PC-9 (cell line): ENCODE data around the gene PLA2G2C. TPM values are rescaled to one million over a fixed set of nuclear protein-coding genes. Genes with fewer than 3 reads are reported as not detected.
A peak's percentile ranks its signal among the peaks of the same experiment; 100 is the strongest.

Experiments
- BruUV-seq: library from RNA; stranded (reverse); fragments of 400-500 nt; replicated peaks from 2 replicates; lab custom pipeline; 2021; lab: Mats Ljungman, UMichigan
- CTCF ChIA-PET: fragments of 300-600 bp; sonication (Branson Sonifier 250); formaldehyde crosslinking; loops from one replicate; lab custom pipeline; 2022; ENCODE audit warnings: antibody characterized with exemption; lab: Charles Lee
- POLR2A ChIA-PET: fragments of 300-600 bp; sonication (Branson Sonifier 250); formaldehyde crosslinking; loops from one replicate; lab custom pipeline; 2022; ENCODE audit warnings: antibody characterized with exemption; ENCODE audit not compliant: unreplicated experiment; lab: Charles Lee
- DNase-seq, 2 experiments: peaks; one replicate each; pipeline versions ENCODE4 v3.0.0 to v3.0.0-alpha.2; 2015 to 2022; ENCODE audit warnings: mixed read lengths in 1 of 2
- H2AFZ ChIP-seq: fragments of 200-600 bp; sonication (generic); 2 replicates; pipeline ENCODE4 v1.8.1; 2017; ENCODE audit warnings: antibody characterized with exemption
- H3F3A ChIP-seq: fragments of 200-600 bp; sonication (generic); 2 replicates; pipeline ENCODE4 v1.8.1; 2017; ENCODE audit warnings: antibody characterized with exemption, mild to moderate bottlenecking, low read depth; ENCODE audit not compliant: insufficient read depth
- H3K27ac ChIP-seq: fragments of 200-600 bp; sonication (generic); 2 replicates; pipeline ENCODE4 v1.6.1; 2016; ENCODE audit warnings: mixed run types
- H3K27me3 ChIP-seq: fragments of 200-600 bp; sonication (generic); 2 replicates; pipeline ENCODE4 v1.6.1; 2016; ENCODE audit warnings: low read depth, mixed run types; ENCODE audit not compliant: insufficient read depth
- H3K36me3 ChIP-seq: fragments of 200-600 bp; sonication (generic); 2 replicates; pipeline ENCODE4 v1.6.1; 2016; ENCODE audit warnings: low read depth, mixed run types
- H3K4me1 ChIP-seq: fragments of 200-600 bp; sonication (generic); replicated peaks from 2 replicates; pipeline ENCODE4 v1.6.1; 2016; ENCODE audit warnings: mixed run types; ENCODE audit not compliant: insufficient read depth
- H3K4me2 ChIP-seq: fragments of 200-600 bp; sonication (generic); 2 replicates; pipeline ENCODE4 v1.6.1; 2017; ENCODE audit warnings: mixed run types
- H3K4me3 ChIP-seq: fragments of 200-600 bp; sonication (generic); 2 replicates; pipeline ENCODE4 v1.6.1; 2016; ENCODE audit warnings: mixed run types
- H3K79me2 ChIP-seq: fragments of 200-600 bp; sonication (generic); 2 replicates; pipeline ENCODE4 v1.6.1; 2017; ENCODE audit warnings: low read depth, mixed run types
- H3K9me2 ChIP-seq: fragments of 200-600 bp; sonication (generic); 2 replicates; pipeline ENCODE4 v1.8.1; 2017; ENCODE audit warnings: mild to moderate bottlenecking; ENCODE audit not compliant: insufficient read depth
- H3K9me3 ChIP-seq: fragments of 200-600 bp; sonication (generic); 2 replicates; pipeline ENCODE4 v1.8.1; 2016; ENCODE audit warnings: low read depth; ENCODE audit not compliant: insufficient read depth
- H4K20me1 ChIP-seq: fragments of 200-600 bp; sonication (generic); 2 replicates; pipeline ENCODE4 v1.8.1; 2017; ENCODE audit not compliant: insufficient read depth
- CTCF ChIP-seq: fragments of 200-600 bp; sonication (generic); conservative IDR thresholded peaks from 2 replicates; pipeline ENCODE4 v1.6.1; 2017; ENCODE audit warnings: mixed run types, antibody characterized with exemption, mild to moderate bottlenecking, moderate library complexity
- EZH2 ChIP-seq: fragments of 200-600 bp; sonication (generic); IDR thresholded peaks from 2 replicates; pipeline ENCODE4 v1.8.0; 2017; ENCODE audit warnings: antibody characterized with exemption, low read depth
- intact Hi-C: fragments of 100-400 bp; cut with micrococcal nuclease; formaldehyde crosslinking; loops from one replicate; pipeline ENCODE4 v1.10.0; 2022; ENCODE audit not compliant: unreplicated experiment
- total RNA-seq: library from RNA; stranded (reverse); gene quantifications from 2 replicates; pipeline ENCODE4 v1.2.3, GENCODE V29; 2021

The PLA2G2C gene
- total RNA-seq, 1 experiment from 2014 or later: 0.55 TPM

- CTCF ChIA-PET: interaction anchor here (0.6 kb wide), 1 partner anchor 430 kb away, joined by 4 read pairs; no protein-coding TSS in a partner anchor
- BruUV-seq: no TSS peak
- no peak overlapping the region for H2AFZ ChIP-seq
These were observed 4.2 kb upstream of the PLA2G2C start for GRCh38 chr1:20190256-20191160.

GRCh38 chr1:20189664-20190063, 3.3 kb upstream of the PLA2G2C start:
- Histone ChIP-seq H3K27ac (no peak overlapping the region), H3F3A (peaks cover 20% of the 10 kb centered on the region; the same call in 1 of the 2 replicates), H3K9me3 (no peaks in the 10 kb centered on the region), H3K4me3 (no peak overlapping the region), H3K9me2 (no peaks in the 10 kb centered on the region), H2AFZ (no peak overlapping the region), H3K4me2 (no peak overlapping the region), H3K4me1 (peaks cover 33% of the 10 kb centered on the region), H3K27me3 (no peaks in the 10 kb centered on the region), H4K20me1 (no peaks in the 10 kb centered on the region), H3K79me2 (peaks cover 28% of the 10 kb centered on the region), H3K36me3 (peaks cover 8% of the 10 kb centered on the region; the same call in 1 of the 2 replicates)
- TF ChIP-seq CTCF (no peak), EZH2 (no peak)
- CTCF ChIA-PET: interaction anchor here (0.6 kb wide), 1 partner anchor 429 kb away, joined by 4 read pairs; no protein-coding TSS in a partner anchor
- intact Hi-C loops: no loop called here
- POLR2A ChIA-PET: no interaction called here
- DNase-seq: no peak
- no TSS peak for BruUV-seq

More at GRCh38 chr1:20190256-20191160, 4.2 kb upstream of the PLA2G2C start:
- POLR2A ChIA-PET: interaction anchor here (0.6 to 0.7 kb wide), 2 partner anchors 286 to 303 kb away, joined by 3 to 4 read pairs; no protein-coding TSS in a partner anchor
- no peak for TF ChIP-seq CTCF
- TF ChIP-seq EZH2: no peak
- Histone ChIP-seq H3K4me2 (no peak overlapping the region), H3K4me3 (no peak overlapping the region), H3K4me1 (peaks cover 25% of the 10 kb centered on the region), H3K9me3 (no peaks in the 10 kb centered on the region), H4K20me1 (no peaks in the 10 kb centered on the region), H3F3A (peaks cover 12% of the 10 kb centered on the region; the same call in 1 of the 2 replicates), H3K9me2 (no peaks in the 10 kb centered on the region), H3K27ac (no peak overlapping the region), H3K27me3 (no peaks in the 10 kb centered on the region), H3K79me2 (peaks cover 28% of the 10 kb centered on the region), H3K36me3 (peaks cover 8% of the 10 kb centered on the region; the same call in 1 of the 2 replicates)
- intact Hi-C loops: no loop called here
- DNase-seq: no peak

GRCh38 chr1:20188455-20188817, 2.1 kb upstream of the PLA2G2C start:
- peaks cover 20% of the 10 kb centered on the region; the same call in 1 of the 2 replicates for H3F3A ChIP-seq
- POLR2A ChIA-PET: interaction anchor here (0.7 kb wide), 1 partner anchor 25 kb away, joined by 6 read pairs; no protein-coding TSS in a partner anchor
- no peaks in the 10 kb centered on the region for H3K9me3 ChIP-seq
- no TSS peak for BruUV-seq
- no peak for TF ChIP-seq EZH2
- TF ChIP-seq CTCF: no peak
- H3K27me3 ChIP-seq: no peaks in the 10 kb centered on the region
- H3K4me2 ChIP-seq: peak overlapping the region; percentile 94
- peaks cover 28% of the 10 kb centered on the region for H3K79me2 ChIP-seq
- CTCF ChIA-PET: no interaction called here
- DNase-seq: no peak
- peaks cover 8% of the 10 kb centered on the region; the same call in 1 of the 2 replicates for H3K36me3 ChIP-seq
- no peak overlapping the region for H3K4me3 ChIP-seq
- intact Hi-C loops: no loop called here
- H3K4me1 ChIP-seq: peaks cover 42% of the 10 kb centered on the region
- no peak overlapping the region for H2AFZ ChIP-seq
- no peak overlapping the region for H3K27ac ChIP-seq
- no peaks in the 10 kb centered on the region for H4K20me1 ChIP-seq
- no peaks in the 10 kb centered on the region for H3K9me2 ChIP-seq
